ENCODE results near the gene CCDC87.

The CCDC87 gene

DNA sequence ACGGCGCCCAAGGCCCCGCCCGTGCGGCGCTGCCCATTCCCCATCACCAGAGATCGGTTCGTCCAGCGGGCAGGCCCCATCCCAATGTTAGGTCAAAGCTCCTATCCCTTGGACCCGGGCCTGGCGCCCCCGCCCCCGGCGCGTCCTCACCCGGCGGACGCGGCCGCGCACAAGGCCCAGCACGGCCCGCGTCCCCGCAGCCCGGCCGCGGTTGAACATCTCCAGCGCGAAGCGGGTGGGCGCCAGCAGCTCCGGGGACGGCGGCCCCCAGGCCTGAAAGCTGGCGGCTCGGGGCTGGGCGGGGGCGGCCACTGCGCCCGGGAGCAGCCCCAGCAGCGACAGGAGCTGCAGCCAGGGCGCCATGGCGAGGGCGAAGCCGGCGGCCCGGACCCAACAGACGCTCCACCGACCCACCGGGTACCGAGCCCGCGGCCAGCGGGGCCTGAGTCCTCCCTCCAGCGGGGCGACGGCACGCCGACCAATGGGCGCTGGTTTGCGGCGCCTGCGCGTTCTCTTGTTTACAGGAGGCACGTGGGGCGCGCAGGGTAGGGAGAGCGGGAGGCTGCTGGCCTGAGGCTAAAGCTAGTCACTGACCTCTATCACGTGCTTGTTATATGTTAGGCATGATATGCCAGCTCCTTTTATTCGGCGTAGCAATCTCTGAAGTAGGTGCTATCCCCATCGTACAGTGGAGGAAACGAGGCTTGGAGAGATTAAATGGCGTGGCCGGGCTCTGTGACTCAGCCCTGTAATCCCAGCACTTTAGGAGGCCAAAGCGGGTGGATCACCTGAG is 24.5 kb downstream of the CCDC87 start, which contains the start of gene CTSF:
CTSF (minus strand) TSS at position 483 of the 793 bp plus-strand sequence; CDS start at position 363, 120 bp downstream.
- peak; percentile 78 for DNase-seq (ENCODE audit: insufficient read length)
- peak; percentile 78 for FAIRE-seq
- TF ChIP-seq TAF1 (IDR thresholded peaks at IDR 0.05; ENCODE audit: borderline replicate concordance, low read depth, low read length) (no peak), POLR2AphosphoS5 (IDR thresholded peaks at IDR 0.05; ENCODE audit: low read depth, low read length) (no peak), POLR2A (IDR thresholded peaks at IDR 0.05; ENCODE audit: low read depth, low read length) (no peak)

GRCh38 chr11:66567787-66568123 is 25.1 kb downstream of the CCDC87 start:
- FAIRE-seq (no peak), DNase-seq (ENCODE audit: insufficient read length) (no peak)
- TF ChIP-seq POLR2AphosphoS5 (IDR thresholded peaks at IDR 0.05; ENCODE audit: low read depth, low read length): no peak
- no peak for TF ChIP-seq POLR2A (IDR thresholded peaks at IDR 0.05; ENCODE audit: low read depth, low read length)
- TF ChIP-seq TAF1 (IDR thresholded peaks at IDR 0.05; ENCODE audit: borderline replicate concordance, low read depth, low read length): no peak

DNA sequence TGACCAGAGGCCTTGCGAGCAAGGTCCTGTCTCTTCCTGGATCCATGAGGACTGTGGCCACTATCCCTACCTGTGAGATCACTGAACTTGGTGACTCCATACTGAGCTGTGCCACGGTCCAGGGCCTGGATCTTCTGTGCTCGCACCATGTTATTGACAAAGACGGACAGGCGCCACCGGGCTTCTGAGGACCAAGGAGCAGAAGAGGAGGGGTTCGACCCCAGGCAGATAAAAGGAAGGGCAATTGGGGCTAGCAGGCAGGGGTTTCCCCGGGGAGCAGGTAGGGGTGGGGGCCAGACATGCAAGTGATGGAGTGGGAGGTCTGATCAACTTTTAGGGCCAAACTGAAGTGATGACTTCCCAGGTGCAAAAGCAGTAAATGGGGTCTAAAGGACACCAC is 26.6 kb downstream of the CCDC87 start:
- FAIRE-seq: no peak
- TF ChIP-seq TAF1 (IDR thresholded peaks at IDR 0.05; ENCODE audit: borderline replicate concordance, low read depth, low read length): no peak
- no peak for TF ChIP-seq POLR2A (IDR thresholded peaks at IDR 0.05; ENCODE audit: low read depth, low read length)
- no peak for TF ChIP-seq POLR2AphosphoS5 (IDR thresholded peaks at IDR 0.05; ENCODE audit: low read depth, low read length)

DNA sequence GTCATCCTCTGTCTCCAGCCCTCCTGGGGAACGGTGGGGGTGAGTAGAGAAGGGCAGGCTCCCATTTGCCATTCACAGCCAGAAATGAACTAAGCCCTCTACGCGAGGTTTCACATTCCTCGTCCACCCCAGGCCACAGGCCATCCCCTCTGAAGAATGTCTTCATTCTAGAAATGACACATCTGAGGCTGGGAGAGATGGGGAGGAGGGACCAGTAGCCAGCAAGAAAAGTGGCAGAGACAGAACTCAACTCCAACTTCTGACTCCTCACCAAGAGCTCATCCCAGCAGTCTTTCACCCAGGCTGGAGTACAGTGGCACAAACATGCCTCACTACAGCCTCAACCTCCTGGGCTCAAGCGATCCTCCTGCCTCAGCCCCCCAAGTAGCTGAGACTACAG is 27.9 kb downstream of the CCDC87 start:
- TF ChIP-seq POLR2A (IDR thresholded peaks at IDR 0.05; ENCODE audit: low read depth, low read length): no peak
- TF ChIP-seq TAF1 (IDR thresholded peaks at IDR 0.05; ENCODE audit: borderline replicate concordance, low read depth, low read length): no peak
- no peak for TF ChIP-seq POLR2AphosphoS5 (IDR thresholded peaks at IDR 0.05; ENCODE audit: low read depth, low read length)
- DNase-seq (ENCODE audit: insufficient read length) (no peak), FAIRE-seq (no peak)

More for the DNA sequence above, 26.6 kb downstream of the CCDC87 start:
- no peak for DNase-seq (ENCODE audit: insufficient read length)

GRCh38 chr11:66564538-66564937 is 28.3 kb downstream of the CCDC87 start:
- DNase-seq (ENCODE audit: insufficient read length) (no peak), FAIRE-seq (no peak)
- no peak for TF ChIP-seq POLR2A (IDR thresholded peaks at IDR 0.05; ENCODE audit: low read depth, low read length)
- no peak for TF ChIP-seq TAF1 (IDR thresholded peaks at IDR 0.05; ENCODE audit: borderline replicate concordance, low read depth, low read length)
- no peak for TF ChIP-seq POLR2AphosphoS5 (IDR thresholded peaks at IDR 0.05; ENCODE audit: low read depth, low read length)

- TF ChIP-seq POLR2A (IDR thresholded peaks at IDR 0.05; ENCODE audit: low read depth, low read length) (no peak), TAF1 (IDR thresholded peaks at IDR 0.05; ENCODE audit: borderline replicate concordance, low read depth, low read length) (no peak)
- no peak for FAIRE-seq
- DNase-seq (ENCODE audit: insufficient read length): no peak
Observed at GRCh38 chr11:66563832-66564231, 29.0 kb downstream of the CCDC87 start.

DNA sequence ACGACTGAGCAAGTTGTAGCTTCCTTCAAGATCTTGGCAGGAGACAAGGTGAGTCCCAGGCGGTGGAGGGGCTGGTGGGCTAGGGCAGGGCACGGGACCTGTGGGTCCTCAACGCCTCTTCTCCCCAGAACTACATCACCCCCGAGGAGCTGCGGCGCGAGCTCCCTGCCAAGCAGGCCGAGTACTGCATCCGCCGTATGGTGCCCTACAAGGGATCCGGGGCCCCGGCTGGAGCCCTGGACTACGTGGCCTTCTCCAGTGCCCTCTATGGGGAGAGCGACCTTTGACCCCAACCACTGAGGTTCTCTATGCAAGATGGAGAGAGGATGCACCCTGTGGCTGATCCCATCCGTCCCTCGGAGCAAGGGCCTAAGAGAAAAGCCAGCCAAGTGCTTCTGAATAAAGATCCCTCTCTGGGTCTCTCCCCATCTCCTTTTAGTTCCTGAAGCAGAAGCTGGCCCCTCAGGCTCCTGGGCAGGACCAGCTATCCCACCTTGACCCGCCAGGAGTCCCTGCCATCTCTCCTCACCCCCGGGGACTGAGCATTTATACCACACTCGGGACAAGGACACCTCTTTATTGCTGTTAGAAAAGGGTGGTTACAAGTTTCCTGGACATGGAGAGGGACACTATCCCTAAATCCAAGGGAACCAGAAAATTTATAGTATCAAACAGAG is 29.8 kb downstream of the CCDC87 start:
- TF ChIP-seq POLR2AphosphoS5 (IDR thresholded peaks at IDR 0.05; ENCODE audit: low read depth, low read length) (no peak), POLR2A (IDR thresholded peaks at IDR 0.05; ENCODE audit: low read depth, low read length) (no peak), TAF1 (IDR thresholded peaks at IDR 0.05; ENCODE audit: borderline replicate concordance, low read depth, low read length) (no peak)
- DNase-seq (ENCODE audit: insufficient read length): no peak
- FAIRE-seq: no peak

- DNase-seq (ENCODE audit: insufficient read length) (no peak), FAIRE-seq (no peak)
- TF ChIP-seq TAF1 (IDR thresholded peaks at IDR 0.05; ENCODE audit: borderline replicate concordance, low read depth, low read length): no peak
- no peak for TF ChIP-seq POLR2A (IDR thresholded peaks at IDR 0.05; ENCODE audit: low read depth, low read length)
- TF ChIP-seq POLR2AphosphoS5 (IDR thresholded peaks at IDR 0.05; ENCODE audit: low read depth, low read length): no peak
Observed at GRCh38 chr11:66562275-66562674, 30.6 kb downstream of the CCDC87 start.

DNA sequence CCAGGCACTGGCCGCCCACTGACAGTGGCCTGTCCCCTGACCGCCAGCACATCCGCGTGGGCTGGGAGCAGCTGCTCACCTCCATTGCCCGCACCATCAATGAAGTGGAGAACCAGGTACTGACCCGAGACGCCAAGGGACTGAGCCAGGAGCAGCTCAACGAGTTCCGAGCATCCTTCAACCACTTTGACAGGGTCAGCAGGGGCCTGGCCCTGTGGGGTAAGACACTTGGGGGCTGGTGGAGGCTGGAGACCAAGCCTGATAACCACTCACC is 31.0 kb downstream of the CCDC87 start:
- DNase-seq (ENCODE audit: insufficient read length) (no peak), FAIRE-seq (no peak)
- TF ChIP-seq POLR2A (IDR thresholded peaks at IDR 0.05; ENCODE audit: low read depth, low read length) (no peak), TAF1 (IDR thresholded peaks at IDR 0.05; ENCODE audit: borderline replicate concordance, low read depth, low read length) (no peak), POLR2AphosphoS5 (IDR thresholded peaks at IDR 0.05; ENCODE audit: low read depth, low read length) (no peak)

- no peak for TF ChIP-seq TAF1 (IDR thresholded peaks at IDR 0.05; ENCODE audit: borderline replicate concordance, low read depth, low read length)
- TF ChIP-seq POLR2AphosphoS5 (IDR thresholded peaks at IDR 0.05; ENCODE audit: low read depth, low read length): no peak
- no peak for TF ChIP-seq POLR2A (IDR thresholded peaks at IDR 0.05; ENCODE audit: low read depth, low read length)
- FAIRE-seq (no peak), DNase-seq (ENCODE audit: insufficient read length) (no peak)
Observed at GRCh38 chr11:66561178-66561974, 31.5 kb downstream of the CCDC87 start.

- no peak for TF ChIP-seq TAF1 (IDR thresholded peaks at IDR 0.05; ENCODE audit: borderline replicate concordance, low read depth, low read length)
- TF ChIP-seq POLR2AphosphoS5 (IDR thresholded peaks at IDR 0.05; ENCODE audit: low read depth, low read length): no peak
- TF ChIP-seq POLR2A (IDR thresholded peaks at IDR 0.05; ENCODE audit: low read depth, low read length): no peak
- FAIRE-seq (no peak), DNase-seq (ENCODE audit: insufficient read length) (no peak)
Observed at GRCh38 chr11:66559866-66560676, 32.8 kb downstream of the CCDC87 start.

All from GM12892 (cell line).